HG03432 (cell line): ENCODE data around the gene RBBP7.

Experiments used
- ATAC-seq: cut with Tn5 transposase; IDR thresholded peaks from one replicate; pipeline ENCODE4 v1.9.1; 2021; ENCODE audit warnings: mild to moderate bottlenecking, moderate library complexity; ENCODE audit not compliant: unreplicated experiment

Gene RBBP7

DNA sequence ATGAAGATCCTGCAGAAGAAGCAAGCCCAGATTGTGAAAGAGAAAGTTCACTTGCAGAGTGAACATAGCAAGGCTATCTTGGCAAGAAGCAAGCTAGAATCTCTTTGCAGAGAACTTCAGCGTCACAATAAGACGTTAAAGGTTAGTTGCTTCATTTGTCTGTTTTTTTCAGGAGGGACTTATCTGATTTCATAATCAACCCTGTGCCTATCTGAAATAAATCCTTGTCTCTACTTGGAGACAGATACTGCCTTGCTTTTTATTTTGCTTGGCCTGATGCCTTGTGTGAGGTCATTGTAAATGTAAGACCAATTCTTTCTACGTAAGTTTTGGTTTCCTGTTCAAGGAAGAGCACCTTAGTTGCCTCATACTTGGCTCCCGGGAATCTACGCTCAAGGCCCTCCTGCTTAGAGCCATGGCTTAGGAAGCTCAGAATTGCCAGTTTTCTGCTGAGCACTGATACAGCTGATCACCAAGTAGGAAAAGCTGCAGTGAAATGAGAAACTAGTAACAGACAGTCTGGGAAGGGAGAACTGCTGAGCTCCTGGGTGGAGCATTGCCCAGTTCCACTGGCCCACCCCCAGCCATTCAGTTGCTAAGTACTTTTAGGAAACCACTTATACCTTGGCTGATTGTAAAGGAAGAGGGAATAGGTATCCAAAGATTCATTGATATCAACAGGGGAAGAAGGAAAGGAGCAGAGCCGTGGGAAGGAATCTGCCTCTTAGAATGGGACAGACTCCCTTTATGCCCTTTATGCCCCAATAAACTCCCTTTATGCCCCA is 41.8 kb downstream of the RBBP7 start:
- ATAC-seq: no peak

DNA sequence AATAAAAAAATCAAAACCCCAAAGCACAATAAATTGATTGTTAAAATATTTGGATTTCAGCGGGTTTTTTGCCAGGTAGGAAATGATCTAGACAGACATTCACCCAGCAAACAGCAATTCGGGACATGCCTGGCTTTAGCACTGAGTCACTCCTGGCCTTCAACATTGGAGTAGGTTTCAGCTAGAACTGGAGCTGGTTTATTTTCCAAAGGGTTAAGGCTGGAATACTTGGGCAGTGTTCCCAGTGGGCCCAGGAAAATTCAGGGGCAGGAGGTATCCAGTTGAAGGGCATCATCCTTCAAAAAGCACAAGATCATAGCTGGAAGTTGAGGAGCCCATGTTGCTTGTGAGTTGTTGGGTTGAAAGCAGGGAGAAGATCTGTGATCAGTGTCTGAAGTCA is 42.9 kb downstream of the RBBP7 start:
- ATAC-seq: no peak

DNA sequence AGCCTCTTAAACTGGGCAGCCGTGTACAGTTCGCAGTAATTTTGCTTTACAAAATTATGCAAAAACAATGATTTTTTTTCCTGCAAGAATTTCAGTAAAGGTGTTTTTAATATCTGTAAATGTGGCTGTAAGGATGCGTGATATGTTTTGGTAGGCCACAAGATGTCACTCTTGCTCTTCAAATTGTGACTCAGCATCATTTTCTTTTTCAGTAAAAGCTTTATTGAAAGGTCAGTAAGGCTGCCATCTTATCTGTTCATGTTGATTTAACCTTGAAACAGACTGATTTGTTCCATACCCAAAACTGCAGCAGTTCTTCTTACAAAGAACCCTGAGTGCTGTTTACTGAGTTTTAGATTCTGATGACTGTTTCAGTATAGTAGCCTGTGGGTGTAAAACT is 44.0 kb downstream of the RBBP7 start:
- no peak for ATAC-seq

DNA sequence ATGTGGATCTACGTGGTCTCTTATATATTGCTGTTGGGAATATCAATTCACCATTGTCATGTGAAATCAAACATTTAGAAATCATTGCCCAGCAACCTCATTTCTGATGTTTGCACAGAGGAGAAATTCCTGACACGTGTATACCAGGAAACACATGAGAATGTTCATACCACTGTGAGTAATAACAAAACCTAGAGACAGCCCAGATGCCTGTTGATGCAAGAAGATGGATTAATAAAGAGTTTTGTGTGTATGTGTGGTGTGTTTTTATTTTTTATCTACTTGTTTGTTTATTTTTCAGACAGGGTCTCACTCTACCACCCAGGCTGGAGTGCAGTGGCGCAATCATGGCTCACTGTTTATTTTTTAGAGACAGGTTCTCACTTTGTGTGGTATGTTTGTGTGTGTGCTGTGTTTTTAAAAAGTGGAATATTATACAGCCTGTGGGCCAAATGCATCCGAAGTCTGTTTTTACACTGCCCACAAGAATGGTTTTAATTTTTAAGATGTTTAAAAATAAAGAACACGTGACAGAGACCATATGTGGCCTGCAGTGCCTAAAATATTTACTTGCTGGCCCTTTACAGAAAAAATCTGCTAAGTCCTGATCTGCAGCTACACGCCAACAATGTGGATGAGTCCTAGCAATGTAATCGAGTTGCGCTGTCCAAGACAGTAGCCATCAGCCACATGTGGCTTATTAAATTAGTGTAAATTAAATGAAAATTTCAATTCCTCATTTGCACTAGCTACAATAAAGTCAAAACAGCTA is 44.7 kb downstream of the RBBP7 start:
- no peak for ATAC-seq

DNA sequence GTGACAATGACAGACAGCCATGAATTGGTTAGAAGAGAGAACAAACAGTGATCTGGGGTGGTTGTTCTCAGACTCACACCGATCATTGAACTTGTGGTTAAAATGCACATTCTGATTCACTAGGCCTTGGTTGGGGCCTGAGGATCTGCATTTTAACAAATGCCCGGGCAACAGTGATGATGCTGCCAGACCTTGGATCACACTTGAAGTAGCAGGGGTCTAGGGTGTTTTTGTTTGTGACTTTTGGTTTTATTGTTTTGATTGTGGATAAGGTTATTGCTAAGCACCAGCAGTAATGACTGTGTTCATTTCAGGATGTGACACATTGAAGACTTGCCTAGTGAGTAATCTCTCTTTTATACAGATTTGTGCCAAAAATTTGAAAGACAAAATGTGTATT is 47.4 kb downstream of the RBBP7 start:
- ATAC-seq: no peak

DNA sequence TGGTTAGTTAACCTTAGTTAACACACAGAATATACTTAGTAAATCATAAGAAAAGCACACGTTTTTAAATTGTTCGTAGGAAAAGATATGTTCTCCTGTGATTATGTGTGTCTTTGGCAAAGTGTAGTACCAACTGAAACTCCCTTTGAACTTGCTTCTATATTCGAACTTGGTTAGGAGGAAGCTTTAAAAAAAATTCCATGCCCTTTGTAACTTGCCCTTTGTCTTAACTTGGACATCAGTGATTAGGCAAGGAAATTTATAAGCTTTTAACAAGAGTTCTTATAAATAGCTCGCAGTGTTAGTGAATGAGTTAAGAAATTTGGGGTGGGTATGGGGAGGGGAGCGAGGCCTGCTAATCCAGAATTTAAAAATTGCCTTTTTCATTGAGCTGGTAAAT is 50.5 kb downstream of the RBBP7 start:
- no peak for ATAC-seq

DNA sequence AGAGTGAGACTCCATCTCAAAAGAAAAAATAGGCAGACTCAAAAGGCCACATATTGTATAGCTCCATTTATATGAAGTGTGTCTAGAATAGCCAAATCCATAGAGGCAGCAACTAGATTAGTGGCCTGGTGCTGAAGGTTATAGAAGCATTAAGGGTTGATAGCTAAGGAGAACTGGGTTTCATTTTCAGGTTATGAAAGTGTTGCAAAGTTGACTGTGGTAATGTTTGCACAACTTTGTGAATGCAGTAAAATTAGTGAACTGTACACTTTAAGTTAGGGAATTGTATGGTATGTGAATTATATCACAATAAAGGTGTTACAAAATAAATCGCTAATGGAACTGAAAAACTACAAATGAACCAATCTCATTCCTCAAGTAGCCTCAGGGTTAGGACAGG is 55.6 kb downstream of the RBBP7 start:
- ATAC-seq: no peak

DNA sequence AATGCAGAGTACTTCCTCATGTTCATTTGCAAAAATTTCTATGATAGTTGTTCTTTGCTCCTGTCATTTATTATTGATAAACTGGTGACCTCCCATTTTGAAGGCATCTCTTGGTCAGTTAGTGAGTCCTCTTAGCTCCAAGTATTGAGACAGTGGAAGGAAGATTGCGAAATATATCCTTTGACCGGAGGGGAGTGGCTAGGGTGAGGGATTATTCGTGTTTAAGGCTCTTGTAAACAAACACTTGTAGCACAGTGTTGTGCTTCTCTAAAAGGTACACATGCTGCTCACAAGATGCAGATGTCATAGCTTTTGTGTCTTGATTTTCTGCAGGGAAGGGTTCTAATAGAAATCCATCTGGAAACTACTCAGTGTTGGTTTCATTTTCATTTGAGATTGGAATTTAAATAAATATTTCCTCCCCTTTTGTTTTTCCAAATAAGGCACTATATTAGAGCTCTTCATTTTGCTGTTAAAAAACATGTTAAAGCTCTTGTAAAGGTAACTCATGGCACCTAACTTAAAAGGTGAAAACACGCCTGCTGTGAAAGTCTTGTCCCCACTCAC is 62.1 kb downstream of the RBBP7 start:
- ATAC-seq: no peak

DNA sequence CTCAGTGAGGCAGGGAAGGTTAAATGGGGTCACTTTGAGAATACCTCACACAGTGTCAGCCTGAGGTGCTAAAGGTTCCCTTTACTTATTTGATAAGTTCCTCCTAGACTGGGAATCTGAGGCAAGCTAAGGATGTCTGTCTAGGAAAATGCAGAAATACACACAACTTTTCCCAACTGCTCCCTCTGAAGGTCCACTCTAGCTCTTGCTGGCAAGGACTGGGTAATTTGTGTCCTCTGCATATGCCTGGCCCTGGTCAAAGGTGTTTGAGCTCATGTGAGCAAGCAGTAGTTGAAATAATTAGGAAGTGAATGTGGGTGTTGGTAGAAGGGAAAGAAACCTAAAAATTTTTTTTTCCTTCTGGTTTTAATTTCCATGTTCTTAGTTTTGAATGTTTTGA is 62.6 kb downstream of the RBBP7 start:
- no peak for ATAC-seq

DNA sequence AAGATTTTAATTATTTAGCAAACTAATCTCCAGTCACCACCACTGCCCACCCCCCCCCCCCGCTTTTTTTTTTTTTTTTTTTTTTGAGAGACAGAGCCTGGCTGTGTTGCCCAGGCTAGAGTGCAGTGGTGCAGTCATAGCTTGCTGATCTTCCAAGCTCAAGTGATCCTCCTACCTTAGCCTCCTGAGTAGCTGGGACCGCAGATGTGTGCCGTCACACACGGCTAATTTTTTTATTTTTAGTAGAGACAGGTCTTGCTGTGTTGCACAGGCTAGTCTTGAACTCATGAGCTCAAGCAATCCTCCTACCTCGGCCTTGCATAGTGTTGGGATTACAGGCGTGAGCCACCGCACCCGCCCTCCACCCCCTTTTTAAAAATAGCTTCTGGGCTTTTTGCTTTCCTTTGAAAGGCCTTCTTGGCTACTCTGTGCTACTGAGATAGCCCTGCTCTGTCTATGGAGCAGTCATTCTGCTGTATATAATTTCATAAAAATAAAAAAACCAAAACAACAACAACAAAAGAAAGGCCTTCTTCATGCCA is 65.2 kb downstream of the RBBP7 start:
- ATAC-seq: peak; percentile 75

DNA sequence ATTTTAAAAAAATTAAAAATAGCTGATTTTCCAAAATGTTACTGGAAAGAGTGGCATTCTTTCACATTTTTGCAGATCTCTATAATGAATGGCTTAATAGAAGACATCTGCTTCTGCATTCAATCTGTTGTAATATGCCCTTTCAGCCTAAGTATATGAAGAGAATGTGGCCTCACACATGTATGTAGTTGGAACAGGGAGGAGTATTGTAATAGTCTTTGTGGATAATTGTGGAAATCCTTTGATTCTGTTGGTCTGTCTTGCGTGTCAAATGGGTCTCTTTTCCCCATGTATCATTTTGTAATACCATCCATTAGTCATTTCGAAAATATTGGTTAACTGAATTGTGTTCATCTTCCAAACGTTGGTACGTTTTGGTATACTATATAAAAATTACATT is 72.3 kb downstream of the RBBP7 start:
- no peak for ATAC-seq

DNA sequence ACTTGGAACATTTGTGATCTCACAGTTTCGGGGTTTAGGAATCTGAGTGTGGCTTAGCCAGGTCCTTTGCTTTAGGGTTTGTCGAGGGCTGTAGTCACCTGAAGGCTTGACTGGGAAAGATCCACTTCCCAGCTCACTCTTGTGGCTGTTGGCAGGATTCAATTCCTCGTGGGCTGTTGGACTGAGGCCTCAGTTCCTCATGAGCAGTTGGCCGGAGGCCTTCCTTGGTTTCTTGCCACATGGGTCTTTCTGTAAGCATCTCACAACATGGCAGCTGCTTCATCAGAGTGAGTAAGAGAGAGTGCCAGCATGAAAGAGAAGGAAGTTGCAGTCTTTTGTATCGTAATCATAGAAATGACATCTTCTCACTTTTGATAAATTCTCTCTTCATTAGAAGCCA is 72.8 kb downstream of the RBBP7 start:
- ATAC-seq: no peak

DNA sequence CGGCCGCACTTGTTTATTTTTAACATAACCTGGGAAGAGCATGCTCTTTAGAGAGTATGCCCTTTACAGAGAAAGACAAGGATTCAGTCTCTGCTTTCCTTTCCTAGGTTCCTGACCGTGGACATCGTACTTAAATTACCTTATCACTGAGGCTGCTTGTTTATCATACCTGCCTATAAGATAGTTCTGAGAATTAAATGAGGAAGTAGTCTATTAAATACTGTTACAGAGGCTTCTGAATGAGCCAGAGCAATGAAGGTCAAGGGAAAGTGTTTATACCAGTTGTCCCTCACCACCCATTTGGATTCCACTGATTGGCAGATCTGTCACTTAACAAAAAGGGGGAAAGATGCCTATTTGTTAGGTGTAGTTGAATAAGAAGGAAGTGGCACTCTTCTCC is 73.9 kb downstream of the RBBP7 start:
- no peak for ATAC-seq
